ENCODE data around the gene ATG16L2.

- TF ChIP-seq CTCF (IDR thresholded peaks at IDR 0.05) (no peak), ZFX (IDR thresholded peaks at IDR 0.05; ENCODE audit: borderline replicate concordance) (no peak)
Observed at GRCh38 chr11:72769680-72770079, 44.5 kb upstream of the ATG16L2 start.

Data from 22Rv1 (cell line).